ENCODE data around the gene TSPYL1. TPM values are rescaled to one million over a fixed set of nuclear protein-coding genes. Genes with fewer than 3 reads are reported as not detected.

TSPYL1 gene
- total and polyA plus RNA-seq, 2 of the 8 experiments (the other 6 are each of a cell fraction or from before 2014, with no cell fraction given), result 33.2 to 79.1 TPM

DNA sequence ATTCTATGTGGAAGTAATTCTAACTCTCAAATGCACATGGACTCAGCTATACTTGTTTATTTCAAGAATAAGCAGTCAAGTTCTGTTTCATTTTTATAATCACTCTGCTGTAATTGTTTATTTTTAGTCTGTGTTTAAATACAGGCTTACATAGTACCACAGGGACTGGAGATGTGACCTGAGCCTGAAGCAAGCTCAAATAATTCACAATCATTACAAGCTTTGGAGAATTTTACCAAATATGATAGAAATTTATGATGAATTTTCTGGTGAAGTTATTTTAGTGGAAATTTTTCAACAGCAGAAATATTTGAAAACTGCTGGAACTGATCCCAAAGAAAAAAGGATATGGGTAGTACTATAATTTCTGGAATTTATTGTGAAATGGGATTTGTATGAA is 49.4 kb upstream of the TSPYL1 start:
- Histone ChIP-seq H3K4ac (replicated peaks; ENCODE audit: insufficient read length, low read depth, low read length) (no peak overlapping the region), H4K20me1 (replicated peaks in 1 of 2; ENCODE audit: control insufficient read depth in 1 of 2, insufficient read depth in 2 of 2, low read length in 2 of 2) (no peaks in the 10 kb centered on the region), H2BK12ac (ENCODE audit: low read depth, low read length) (no peak overlapping the region), H3K79me1 (ENCODE audit: low read depth, low read length) (no peaks in the 10 kb centered on the region), H2BK20ac (ENCODE audit: low read length) (no peak overlapping the region), H2BK5ac (ENCODE audit: low read depth, low read length) (no peak overlapping the region), H3K4me2 (ENCODE audit: insufficient read depth in 1 of 2, low read depth in 2 of 2, low read length in 2 of 2) (no peak overlapping the region), H3K9me3 (ENCODE audit: insufficient read depth in 2 of 2, low read depth in 1 of 2, low read length in 1 of 2) (peaks cover 0 to 3% of the 10 kb centered on the region in 2 experiments; a peak in 2 of 4 replicates), H2BK15ac (ENCODE audit: low read length) (no peak overlapping the region), H3K9ac (replicated peaks in 1 of 4; ENCODE audit: extremely low read depth in 1 of 4, low read depth in 3 of 4, low read length in 3 of 4) (no peak overlapping the region), H3K4me3 (ENCODE audit: extremely low read depth in 1 of 4, insufficient read depth in 2 of 4, low read depth in 3 of 4, low read length in 4 of 4) (no peak overlapping the region), H3K56ac (replicated peaks; ENCODE audit: insufficient read length, low read depth, low read length) (no peak overlapping the region), H2AK5ac (ENCODE audit: low read depth, low read length) (no peak overlapping the region), H4K91ac (replicated peaks; ENCODE audit: insufficient read length, low read length) (no peak overlapping the region), H3K27ac (ENCODE audit: low read depth, low read length) (no peak overlapping the region), H3K23ac (ENCODE audit: insufficient read length) (no peak overlapping the region), H2BK120ac (replicated peaks; ENCODE audit: low read depth, low read length) (no peak overlapping the region), H3K79me2 (ENCODE audit: control insufficient read depth in 1 of 2, insufficient read depth in 2 of 2, low read length in 2 of 2) (no peaks in the 10 kb centered on the region), H3K14ac (ENCODE audit: insufficient read length) (no peak overlapping the region), H3K18ac (ENCODE audit: extremely low read depth, low read length) (no peak overlapping the region), H3K4me1 (replicated peaks in 1 of 4; ENCODE audit: control insufficient read depth in 3 of 4, insufficient read depth in 4 of 4, low read length in 3 of 4) (peaks cover 3 to 26% (median 22%) of the 10 kb centered on the region in 4 experiments; a peak in 6 of 7 replicates), H3K27me3 (replicated peaks in 1 of 4; ENCODE audit: control insufficient read depth in 3 of 4, extremely low read depth in 1 of 4, insufficient read depth in 3 of 4, low read length in 3 of 4) (no peaks in the 10 kb centered on the region), H3K36me3 (ENCODE audit: control insufficient read depth in 2 of 4, insufficient read depth in 4 of 4, low read length in 3 of 4) (no peaks in the 10 kb centered on the region), H3K23me2 (ENCODE audit: low read depth, low read length) (no peaks in the 10 kb centered on the region), H4K5ac (ENCODE audit: insufficient read length, low read depth, low read length) (no peak overlapping the region), H4K8ac (ENCODE audit: extremely low read depth, insufficient read depth, low read length) (no peak overlapping the region), H2AFZ (ENCODE audit: low read length) (no peak overlapping the region)
- TF ChIP-seq HDAC2 (IDR thresholded peaks at IDR 0.05; ENCODE audit: borderline replicate concordance in 1 of 2, low read depth in 2 of 2, low read length in 2 of 2), result no peak
- TF ChIP-seq, protein P1, sequence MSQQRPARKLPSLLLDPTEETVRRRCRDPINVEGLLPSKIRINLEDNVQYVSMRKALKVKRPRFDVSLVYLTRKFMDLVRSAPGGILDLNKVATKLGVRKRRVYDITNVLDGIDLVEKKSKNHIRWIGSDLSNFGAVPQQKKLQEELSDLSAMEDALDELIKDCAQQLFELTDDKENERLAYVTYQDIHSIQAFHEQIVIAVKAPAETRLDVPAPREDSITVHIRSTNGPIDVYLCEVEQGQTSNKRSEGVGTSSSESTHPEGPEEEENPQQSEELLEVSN (IDR thresholded peaks at IDR 0.05), result no peak
- TF ChIP-seq TBP (IDR thresholded peaks at IDR 0.05; ENCODE audit: low read depth, low read length), result no peak
- no peak for TF ChIP-seq CHD2 (IDR thresholded peaks at IDR 0.05; ENCODE audit: low read length)
- no peak for TF ChIP-seq MAFK (IDR thresholded peaks at IDR 0.05; ENCODE audit: low read depth, low read length)
- TF ChIP-seq JUND (IDR thresholded peaks at IDR 0.05; ENCODE audit: low read length), result no peak
- no peak for TF ChIP-seq SP4 (IDR thresholded peaks at IDR 0.05; ENCODE audit: low read length)
- no peak for TF ChIP-seq YY1 (IDR thresholded peaks at IDR 0.05; ENCODE audit: low read depth, low read length)
- TF ChIP-seq SP2 (IDR thresholded peaks at IDR 0.05; ENCODE audit: low read length), result no peak
- TF ChIP-seq RXRA (IDR thresholded peaks at IDR 0.05; ENCODE audit: insufficient read depth, low read depth, low read length), result no peak
- TF ChIP-seq ASH2L (IDR thresholded peaks at IDR 0.05; ENCODE audit: low read length), result no peak
- no peak for TF ChIP-seq SIX5 (IDR thresholded peaks at IDR 0.05; ENCODE audit: low read depth, low read length)
- no peak for TF ChIP-seq JUN (IDR thresholded peaks at IDR 0.05; ENCODE audit: low read depth, low read length)
- DNase-seq (ENCODE audit: low read depth in 1 of 2, low spot score in 2 of 2) (no peak), FAIRE-seq (no peak)
- ChIA-PET POLR2A (ENCODE audit: partially characterized antibody) (interaction anchor here (1.6 kb wide), 1 partner anchor 42 kb away, joined by 4 read pairs; the partner anchor contains the start of gene DSE), CTCF (ENCODE audit: partially characterized antibody) (interaction anchor here (0.5 to 1.6 kb wide), 4 partner anchors 10 to 60 kb away, joined by 3 to 5 read pairs (median 4); no protein-coding TSS in a partner anchor)

Data from H1 (cell line).